ENCODE data around the gene PBX3. TPM values are rescaled to one million over a fixed set of nuclear protein-coding genes. Genes with fewer than 3 reads are reported as not detected.

PBX3 gene
- total and polyA plus RNA-seq, 9 donors, result 9.1 to 18.5 (median 11.4) TPM

DNA sequence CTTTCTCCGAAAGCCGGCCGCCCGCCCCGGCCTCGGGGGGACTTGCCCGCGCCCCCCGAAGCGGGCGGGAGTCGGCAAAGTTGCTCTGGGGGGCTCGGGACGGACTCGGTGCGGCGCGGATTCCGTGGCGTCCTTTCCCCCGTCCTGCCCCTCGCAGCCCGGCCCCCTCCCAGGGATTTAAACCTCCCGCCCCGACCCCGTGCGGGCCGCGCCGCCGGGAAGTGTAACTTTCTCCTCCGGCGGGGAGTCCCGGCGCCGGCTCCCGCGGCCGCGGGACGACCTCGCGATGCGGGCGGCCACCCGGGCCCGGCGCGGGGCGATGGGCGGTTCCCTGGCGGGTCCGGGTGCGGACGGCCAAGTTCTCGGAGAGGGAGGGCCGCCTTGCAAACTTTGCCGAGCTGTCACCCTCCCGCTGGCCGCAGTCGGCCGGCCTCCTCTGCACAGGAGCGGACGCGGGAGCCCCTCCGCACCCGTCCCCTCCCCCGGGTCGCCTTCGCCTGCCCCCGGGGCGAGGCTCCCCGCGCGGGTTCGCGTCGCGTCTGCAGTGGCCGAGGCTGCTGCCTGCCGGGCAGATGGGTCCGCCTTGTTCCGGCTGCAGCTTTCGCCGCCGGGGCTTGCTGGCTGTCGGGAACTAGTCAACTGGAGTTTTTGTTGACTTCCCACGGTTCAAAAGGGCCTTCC, 732 bp downstream of the PBX3 start:
- H3K27ac ChIP-seq (ENCODE audit: low read length), result no peak overlapping the region
- H3K36me3 ChIP-seq (ENCODE audit: control insufficient read depth, insufficient read depth, low read length), result peaks cover 2% of the 10 kb centered on the region
- H3K4me1 ChIP-seq (ENCODE audit: control insufficient read depth, insufficient read depth, low read length), result peaks cover 13% of the 10 kb centered on the region
- H3K4me3 ChIP-seq (ENCODE audit: low read length), result peak overlapping the region; percentile 75
- under 1% methylated on average over 88 of the region's 88 CpGs for WGBS (ENCODE audit: insufficient coverage)
- DNase-seq, result peak; percentile 50
- no peaks in the 10 kb centered on the region for H3K27me3 ChIP-seq (ENCODE audit: control insufficient read depth, insufficient read depth, low read length)
- H3K9me3 ChIP-seq (replicated peaks; ENCODE audit: control insufficient read depth, low read depth, low read length), result no peaks in the 10 kb centered on the region

DNA sequence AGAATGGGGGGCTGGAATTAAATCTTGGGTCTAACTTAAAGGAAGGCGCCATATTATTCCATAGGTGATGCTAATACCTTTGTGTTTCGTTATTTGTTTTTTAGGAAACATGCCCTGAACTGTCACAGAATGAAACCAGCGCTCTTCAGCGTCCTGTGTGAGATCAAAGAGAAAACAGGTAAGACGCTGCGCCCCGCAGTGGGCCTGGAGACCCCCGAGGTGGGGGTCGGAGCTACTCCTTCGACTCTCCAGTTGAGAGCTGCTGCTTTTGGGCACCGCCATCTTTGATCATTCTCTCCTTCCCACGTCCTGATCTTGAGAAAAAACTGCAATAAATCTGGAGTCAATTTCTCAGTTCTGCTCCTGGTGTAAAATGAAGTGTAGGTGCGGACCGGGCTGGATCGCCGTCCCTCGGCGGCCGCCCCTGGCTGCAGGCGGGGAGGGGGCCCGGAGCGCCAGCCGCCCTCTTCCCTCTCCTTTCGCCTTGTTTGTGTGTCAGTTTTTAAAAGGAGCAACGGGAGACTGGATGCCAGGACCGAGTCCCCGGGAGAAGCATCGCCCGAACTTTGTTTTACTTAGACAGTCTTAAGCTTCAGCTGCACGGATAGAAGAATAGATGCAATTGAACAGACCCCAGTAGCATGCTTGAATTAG, 1.4 kb downstream of the PBX3 start:
- peaks cover 13% of the 10 kb centered on the region for H3K4me1 ChIP-seq (ENCODE audit: control insufficient read depth, insufficient read depth, low read length)
- peak overlapping the region; percentile 75 for H3K4me3 ChIP-seq (ENCODE audit: low read length)
- H3K9me3 ChIP-seq (replicated peaks; ENCODE audit: control insufficient read depth, low read depth, low read length), result no peaks in the 10 kb centered on the region
- peak overlapping the region; percentile 13 for H3K27ac ChIP-seq (ENCODE audit: low read length)
- peaks cover 2% of the 10 kb centered on the region for H3K36me3 ChIP-seq (ENCODE audit: control insufficient read depth, insufficient read depth, low read length)
- no peaks in the 10 kb centered on the region for H3K27me3 ChIP-seq (ENCODE audit: control insufficient read depth, insufficient read depth, low read length)
- 18% methylated on average over 20 of the region's 30 CpGs for WGBS (ENCODE audit: insufficient coverage)
- peak; percentile 17 for DNase-seq

DNA sequence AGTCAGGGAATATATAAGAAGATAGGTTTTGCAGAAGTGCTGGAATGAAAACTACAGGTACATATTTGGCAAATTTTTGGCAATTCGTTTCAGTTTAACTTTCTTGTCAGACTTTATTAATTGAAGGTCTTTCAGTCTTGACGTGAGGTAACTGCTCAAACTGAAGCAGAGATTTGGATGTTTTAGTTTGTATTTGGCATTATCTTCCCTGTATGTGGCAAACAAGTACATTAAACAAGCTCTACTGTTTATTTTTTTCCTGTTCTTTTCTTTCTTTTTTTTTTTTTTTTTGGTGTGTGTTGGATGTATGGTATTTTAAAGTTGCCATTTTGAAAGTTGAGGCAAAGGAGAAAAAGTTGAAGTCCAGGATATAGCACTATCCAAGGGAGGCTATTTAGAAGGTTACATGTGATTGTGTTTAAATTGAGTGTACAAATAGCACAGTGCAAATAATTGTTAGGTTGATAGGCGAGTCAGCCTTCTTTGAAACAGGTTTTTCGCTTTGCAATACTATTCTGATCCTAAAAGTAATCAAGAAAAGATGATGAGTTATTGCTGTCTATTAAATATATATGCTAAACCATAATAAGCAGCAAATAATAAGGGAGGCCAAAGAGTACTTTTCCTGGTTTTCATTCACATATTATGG, 2.2 kb downstream of the PBX3 start:
- no peak for DNase-seq
- no peak overlapping the region for H3K4me3 ChIP-seq (ENCODE audit: low read length)
- peaks cover 13% of the 10 kb centered on the region for H3K4me1 ChIP-seq (ENCODE audit: control insufficient read depth, insufficient read depth, low read length)
- no CpG with 5 or more reads among the region's 4 CpGs for WGBS (ENCODE audit: insufficient coverage)
- no peaks in the 10 kb centered on the region for H3K9me3 ChIP-seq (replicated peaks; ENCODE audit: control insufficient read depth, low read depth, low read length)
- H3K36me3 ChIP-seq (ENCODE audit: control insufficient read depth, insufficient read depth, low read length), result peaks cover 2% of the 10 kb centered on the region
- no peak overlapping the region for H3K27ac ChIP-seq (ENCODE audit: low read length)
- H3K27me3 ChIP-seq (ENCODE audit: control insufficient read depth, insufficient read depth, low read length), result no peaks in the 10 kb centered on the region

DNA sequence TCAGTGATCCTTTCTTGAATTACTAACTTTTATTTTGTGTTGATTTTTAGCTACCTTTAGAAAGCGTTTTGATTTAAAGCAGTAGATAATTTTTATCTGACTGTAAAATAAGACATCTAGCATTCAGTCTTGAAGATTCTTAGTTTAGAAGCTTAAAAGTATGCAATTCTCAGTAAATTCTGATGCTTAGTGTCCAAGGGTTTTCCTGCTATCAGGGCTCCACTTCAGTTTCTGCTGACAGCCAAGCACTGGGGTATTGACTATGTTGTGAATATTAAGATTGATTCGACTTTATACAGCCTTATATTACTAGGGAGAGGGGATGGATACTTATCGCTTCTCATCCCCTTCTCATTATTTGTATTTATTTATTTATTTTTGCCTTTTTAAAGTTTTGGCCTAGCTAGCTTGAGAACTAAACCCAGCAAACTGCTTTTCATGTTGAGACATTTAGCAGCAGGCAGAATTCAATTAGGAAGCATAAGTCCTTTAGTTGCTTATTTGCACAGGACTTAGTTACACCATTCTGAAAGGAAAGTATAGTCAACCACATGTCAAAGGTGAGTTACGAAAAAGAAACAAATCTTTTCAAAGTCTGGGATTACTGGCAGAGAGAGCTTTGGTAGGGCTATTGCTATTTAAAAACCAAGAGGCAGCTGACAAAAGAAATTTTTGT, 2.9 kb downstream of the PBX3 start:
- Histone ChIP-seq H3K4me1 (ENCODE audit: control insufficient read depth, insufficient read depth, low read length) (peaks cover 13% of the 10 kb centered on the region), H3K36me3 (ENCODE audit: control insufficient read depth, insufficient read depth, low read length) (peaks cover 2% of the 10 kb centered on the region), H3K4me3 (ENCODE audit: low read length) (no peak overlapping the region), H3K27ac (ENCODE audit: low read length) (no peak overlapping the region), H3K9me3 (replicated peaks; ENCODE audit: control insufficient read depth, low read depth, low read length) (no peaks in the 10 kb centered on the region), H3K27me3 (ENCODE audit: control insufficient read depth, insufficient read depth, low read length) (no peaks in the 10 kb centered on the region)
- DNase-seq, result no peak
- no CpG with 5 or more reads among the region's 4 CpGs for WGBS (ENCODE audit: insufficient coverage)

DNA sequence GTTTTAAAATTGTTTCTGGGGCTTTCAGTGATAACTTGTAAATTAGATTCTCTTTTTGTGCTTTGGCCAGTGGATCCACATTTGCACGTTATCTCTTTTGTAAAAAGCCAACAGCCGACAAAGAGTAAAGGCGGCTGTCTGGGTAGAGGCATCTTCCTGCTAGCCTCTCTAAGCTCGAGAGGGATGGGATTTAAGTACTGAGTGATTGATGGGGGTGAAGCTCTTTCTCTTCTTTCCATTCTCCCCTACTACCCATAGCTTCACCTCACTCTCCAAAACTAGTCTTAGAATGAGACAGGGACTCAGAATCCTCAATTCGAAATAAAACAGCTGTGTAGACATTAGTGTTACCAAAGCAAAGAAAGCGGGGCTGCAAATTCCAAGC, 3.4 kb downstream of the PBX3 start:
- Histone ChIP-seq H3K27ac (ENCODE audit: low read length) (no peak overlapping the region), H3K4me1 (ENCODE audit: control insufficient read depth, insufficient read depth, low read length) (peaks cover 9% of the 10 kb centered on the region), H3K4me3 (ENCODE audit: low read length) (no peak overlapping the region), H3K36me3 (ENCODE audit: control insufficient read depth, insufficient read depth, low read length) (peaks cover 2% of the 10 kb centered on the region), H3K9me3 (replicated peaks; ENCODE audit: control insufficient read depth, low read depth, low read length) (no peaks in the 10 kb centered on the region), H3K27me3 (ENCODE audit: control insufficient read depth, insufficient read depth, low read length) (no peaks in the 10 kb centered on the region)
- WGBS (ENCODE audit: insufficient coverage), result no CpG with 5 or more reads among the region's 6 CpGs
- DNase-seq, result no peak

DNA sequence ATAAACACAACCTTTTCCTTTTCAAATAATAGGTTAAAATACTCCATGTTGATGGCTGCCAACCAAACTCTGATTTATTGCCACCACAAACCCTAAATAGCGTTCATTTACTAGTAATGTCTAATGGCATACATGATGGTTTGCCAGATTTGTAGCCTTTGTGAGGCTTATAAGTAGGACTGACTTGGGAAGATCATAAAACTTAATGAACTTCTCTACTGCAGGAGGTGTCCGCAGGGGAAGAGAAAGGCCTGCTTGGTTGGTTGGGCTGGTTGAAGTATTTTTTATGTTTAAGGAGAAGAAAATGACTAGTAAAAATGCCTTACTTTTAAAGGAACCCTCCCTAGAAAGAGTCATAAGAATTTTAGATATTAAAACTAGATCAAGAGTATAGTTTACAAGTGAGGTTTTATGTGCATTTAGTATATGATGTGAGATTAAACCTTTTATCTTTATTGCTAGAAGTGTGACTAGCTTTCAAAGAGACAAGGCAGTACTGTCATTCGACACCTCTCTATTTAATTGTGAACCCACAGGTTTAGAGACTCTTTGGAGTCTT, 5.0 kb downstream of the PBX3 start:
- no peak overlapping the region for H3K27ac ChIP-seq (ENCODE audit: low read length)
- DNase-seq, result no peak

DNA sequence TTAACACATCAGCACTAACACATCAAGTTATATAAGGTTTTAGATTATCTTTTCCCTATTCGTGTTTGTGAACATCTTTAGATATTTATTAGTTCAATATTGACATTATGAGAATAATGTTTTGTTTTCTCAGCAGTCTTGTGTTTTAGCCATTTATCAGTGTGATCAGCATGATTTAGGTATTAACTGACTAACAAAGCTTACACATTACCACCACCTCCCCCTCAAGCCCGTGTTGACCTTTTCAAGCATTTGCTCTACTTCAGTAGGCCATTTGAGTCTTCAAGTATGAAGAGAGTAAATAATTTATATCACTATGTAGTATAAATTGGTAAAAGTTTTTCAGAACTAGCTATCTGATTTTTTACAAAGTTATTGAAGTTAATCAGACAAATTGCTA, 6.9 kb downstream of the PBX3 start:
- Histone ChIP-seq H3K9me3 (replicated peaks; ENCODE audit: control insufficient read depth, low read depth, low read length) (no peaks in the 10 kb centered on the region), H3K4me3 (ENCODE audit: low read length) (no peak overlapping the region), H3K36me3 (ENCODE audit: control insufficient read depth, insufficient read depth, low read length) (peaks cover 2% of the 10 kb centered on the region), H3K27me3 (ENCODE audit: control insufficient read depth, insufficient read depth, low read length) (no peaks in the 10 kb centered on the region), H3K4me1 (ENCODE audit: control insufficient read depth, insufficient read depth, low read length) (no peaks in the 10 kb centered on the region), H3K27ac (ENCODE audit: low read length) (no peak overlapping the region)
- WGBS (ENCODE audit: insufficient coverage), result no CpG with 5 or more reads among the region's 2 CpGs
- DNase-seq, result no peak

More for the DNA sequence above, 5.0 kb downstream of the PBX3 start:
- no CpG with 5 or more reads among the region's 3 CpGs for WGBS (ENCODE audit: insufficient coverage)
- Histone ChIP-seq H3K4me3 (ENCODE audit: low read length) (no peak overlapping the region), H3K4me1 (ENCODE audit: control insufficient read depth, insufficient read depth, low read length) (peaks cover 5% of the 10 kb centered on the region), H3K27me3 (ENCODE audit: control insufficient read depth, insufficient read depth, low read length) (no peaks in the 10 kb centered on the region), H3K9me3 (replicated peaks; ENCODE audit: control insufficient read depth, low read depth, low read length) (no peaks in the 10 kb centered on the region), H3K36me3 (ENCODE audit: control insufficient read depth, insufficient read depth, low read length) (peaks cover 2% of the 10 kb centered on the region)

DNA sequence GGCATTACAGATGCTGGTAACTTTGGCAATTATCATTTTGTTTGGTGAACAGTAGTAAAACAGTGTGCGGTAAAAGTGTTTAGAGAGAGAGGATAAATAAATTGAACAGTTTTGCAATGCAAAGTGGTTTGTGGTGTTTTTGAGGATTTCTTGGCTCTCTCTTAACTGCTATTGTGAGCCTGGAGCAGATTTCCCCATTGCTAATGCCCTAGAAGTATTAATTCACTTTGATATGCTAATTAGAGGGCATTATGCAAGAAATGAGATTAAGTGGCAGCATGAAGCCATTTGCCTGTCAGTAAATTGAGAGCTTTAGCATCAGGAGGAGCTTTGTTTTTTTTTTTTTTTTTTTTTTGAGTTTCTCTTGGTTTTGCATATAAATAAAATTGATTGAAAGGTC, 8.2 kb downstream of the PBX3 start:
- no peaks in the 10 kb centered on the region for H3K9me3 ChIP-seq (replicated peaks; ENCODE audit: control insufficient read depth, low read depth, low read length)
- H3K27ac ChIP-seq (ENCODE audit: low read length), result no peak overlapping the region
- DNase-seq, result no peak
- no peaks in the 10 kb centered on the region for H3K4me1 ChIP-seq (ENCODE audit: control insufficient read depth, insufficient read depth, low read length)
- WGBS (ENCODE audit: insufficient coverage), result no CpG with 5 or more reads among the region's 1 CpG
- no peaks in the 10 kb centered on the region for H3K27me3 ChIP-seq (ENCODE audit: control insufficient read depth, insufficient read depth, low read length)
- no peaks in the 10 kb centered on the region for H3K36me3 ChIP-seq (ENCODE audit: control insufficient read depth, insufficient read depth, low read length)
- no peak overlapping the region for H3K4me3 ChIP-seq (ENCODE audit: low read length)

DNA sequence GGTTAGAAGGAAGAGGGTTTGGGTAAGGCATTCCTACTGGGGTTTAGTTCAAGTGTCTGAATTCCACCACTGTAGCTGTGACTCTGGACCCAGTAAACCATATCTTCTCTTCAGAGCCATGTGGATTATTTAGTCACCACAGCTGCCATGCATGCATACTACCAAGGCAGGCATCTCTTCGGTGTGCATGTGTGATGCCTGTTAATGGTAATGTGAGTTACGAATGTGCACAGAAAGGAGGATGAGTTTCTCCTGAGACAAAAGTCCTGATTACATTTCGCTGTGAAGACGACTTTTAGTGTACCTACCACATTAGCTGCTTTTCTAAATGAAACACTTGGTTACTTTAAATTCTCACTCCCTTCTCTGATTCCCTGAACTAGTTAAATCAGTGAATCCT, 9.3 kb downstream of the PBX3 start:
- H3K9me3 ChIP-seq (replicated peaks; ENCODE audit: control insufficient read depth, low read depth, low read length), result no peaks in the 10 kb centered on the region
- no peak overlapping the region for H3K4me3 ChIP-seq (ENCODE audit: low read length)
- 90% methylated on average over 2 of the region's 4 CpGs for WGBS (ENCODE audit: insufficient coverage)
- no peaks in the 10 kb centered on the region for H3K36me3 ChIP-seq (ENCODE audit: control insufficient read depth, insufficient read depth, low read length)
- no peaks in the 10 kb centered on the region for H3K4me1 ChIP-seq (ENCODE audit: control insufficient read depth, insufficient read depth, low read length)
- H3K27ac ChIP-seq (ENCODE audit: low read length), result no peak overlapping the region
- no peaks in the 10 kb centered on the region for H3K27me3 ChIP-seq (ENCODE audit: control insufficient read depth, insufficient read depth, low read length)
- DNase-seq, result no peak

DNA sequence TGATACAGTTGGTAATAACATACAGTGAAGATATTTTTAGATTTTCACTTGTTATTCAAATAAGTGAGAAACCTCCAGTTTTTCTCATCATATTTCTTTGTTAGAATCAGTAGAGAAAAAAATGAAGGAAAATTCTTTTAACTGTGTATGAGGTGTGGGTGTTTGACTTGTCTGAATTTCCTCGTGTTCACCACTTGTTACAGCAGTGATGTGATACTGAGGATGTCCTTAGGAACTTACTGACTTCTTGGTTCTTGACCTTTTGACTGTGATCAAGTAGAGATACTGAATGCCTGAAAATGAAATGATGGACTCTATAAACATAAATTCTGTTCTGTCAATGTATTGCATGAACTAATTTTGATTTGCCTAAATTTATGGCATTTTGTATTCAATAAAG, 10.7 kb downstream of the PBX3 start:
- no peak overlapping the region for H3K27ac ChIP-seq (ENCODE audit: low read length)
- H3K4me3 ChIP-seq (ENCODE audit: low read length), result no peak overlapping the region
- H3K4me1 ChIP-seq (ENCODE audit: control insufficient read depth, insufficient read depth, low read length), result no peaks in the 10 kb centered on the region
- H3K9me3 ChIP-seq (replicated peaks; ENCODE audit: control insufficient read depth, low read depth, low read length), result no peaks in the 10 kb centered on the region
- no peak for DNase-seq
- no peaks in the 10 kb centered on the region for H3K36me3 ChIP-seq (ENCODE audit: control insufficient read depth, insufficient read depth, low read length)
- H3K27me3 ChIP-seq (ENCODE audit: control insufficient read depth, insufficient read depth, low read length), result no peaks in the 10 kb centered on the region
- 83% methylated on average over 1 of the region's 1 CpG for WGBS (ENCODE audit: insufficient coverage)
